Type B pancreatic cell (in vitro differentiated cells): ENCODE measurements around the gene CETP. TPM values are rescaled to one million over a fixed set of nuclear protein-coding genes. Genes with fewer than 3 reads are reported as not detected.
"Not testable (repeated sequence)": the region's sequence is repeated elsewhere in the genome, so short reads cannot be mapped to it uniquely, and the experiment has no call there.

Source experiments
- DNase-seq: peaks from one replicate; pipeline ENCODE4 v3.0.0; 2021; ENCODE audit warnings: mixed read lengths; ENCODE audit not compliant: unreplicated experiment; ENCODE audit errors: extremely low spot score
- H3K27ac Mint-ChIP-seq: 2 replicates; pipeline ENCODE4 v1.8.0; 2021; ENCODE audit warnings: mild to moderate bottlenecking, mixed read lengths
- H3K27me3 Mint-ChIP-seq: 2 replicates; pipeline ENCODE4 v1.8.0; 2021; ENCODE audit warnings: mixed read lengths
- H3K36me3 Mint-ChIP-seq: 2 replicates; pipeline ENCODE4 v1.8.0; 2021; ENCODE audit warnings: mixed read lengths
- H3K4me1 Mint-ChIP-seq: one replicate; pipeline ENCODE4 v1.8.0; 2021; ENCODE audit warnings: mixed read lengths; ENCODE audit not compliant: unreplicated experiment
- H3K4me3 Mint-ChIP-seq: 2 replicates; pipeline ENCODE4 v1.8.0; 2021; ENCODE audit warnings: mild to moderate bottlenecking, mixed read lengths
- H3K9me3 Mint-ChIP-seq: 2 replicates; pipeline ENCODE4 v1.8.0; 2021; ENCODE audit warnings: mixed read lengths
- total RNA-seq: library from RNA; stranded (reverse); gene quantifications from 2 replicates; pipeline ENCODE4 v1.2.1, GENCODE V29; 2021; ENCODE audit warnings: low replicate concordance
- TF ChIP-seq, protein P1 (sequence below): fragments of 200-600 bp; sonication (generic); conservative IDR thresholded peaks from 2 replicates; pipeline ENCODE4 v1.5.0; 2021; ENCODE audit warnings: antibody characterized with exemption, mild to moderate bottlenecking

The CETP gene
- total RNA-seq, 1 donor from 2014 or later = not detected

DNA sequence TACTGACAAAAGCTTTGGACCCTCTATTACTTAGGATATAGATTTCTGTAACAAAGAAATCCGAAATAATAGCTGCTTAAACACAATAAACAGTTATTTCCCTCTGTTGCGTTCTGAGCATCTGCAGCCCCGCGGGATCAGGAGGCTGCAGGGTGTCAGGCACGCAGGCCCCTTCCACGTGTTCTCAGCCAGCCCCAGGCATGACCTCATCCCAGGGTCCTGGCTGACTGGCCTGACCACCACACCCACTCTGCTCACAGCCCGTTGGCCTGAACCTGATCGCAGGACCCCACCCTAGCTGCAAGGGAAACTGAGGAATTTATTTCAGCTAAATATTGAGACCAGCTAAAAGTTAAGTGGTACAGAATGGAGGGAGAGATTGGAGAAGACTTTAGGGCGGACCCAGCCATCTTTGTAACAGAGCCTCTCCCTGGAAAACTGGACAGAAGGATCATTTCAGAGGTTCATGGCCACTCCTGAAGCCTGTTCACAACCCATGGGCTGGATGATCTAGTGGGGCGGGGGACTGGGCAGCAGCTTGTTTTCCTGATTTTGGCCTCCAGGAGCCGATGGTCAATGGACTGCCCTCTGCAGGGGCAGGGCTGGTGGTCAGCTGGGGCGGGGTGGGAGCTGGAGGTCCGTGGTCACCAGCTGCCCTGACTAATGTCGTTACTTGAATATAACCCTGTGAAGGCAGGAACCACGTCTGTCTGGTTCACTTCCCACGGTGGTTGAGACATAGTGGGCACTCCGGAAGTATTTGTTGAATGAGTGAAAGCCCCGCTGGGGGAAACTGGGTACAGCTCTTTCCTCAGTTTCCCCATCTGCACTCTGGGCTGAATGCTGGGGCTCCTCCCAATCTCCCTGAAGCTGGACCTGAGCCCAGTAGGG is 10.9 kb downstream of the CETP start:
- no peaks in the 10 kb centered on the region for H3K4me1 Mint-ChIP-seq
- TF ChIP-seq, protein P1, sequence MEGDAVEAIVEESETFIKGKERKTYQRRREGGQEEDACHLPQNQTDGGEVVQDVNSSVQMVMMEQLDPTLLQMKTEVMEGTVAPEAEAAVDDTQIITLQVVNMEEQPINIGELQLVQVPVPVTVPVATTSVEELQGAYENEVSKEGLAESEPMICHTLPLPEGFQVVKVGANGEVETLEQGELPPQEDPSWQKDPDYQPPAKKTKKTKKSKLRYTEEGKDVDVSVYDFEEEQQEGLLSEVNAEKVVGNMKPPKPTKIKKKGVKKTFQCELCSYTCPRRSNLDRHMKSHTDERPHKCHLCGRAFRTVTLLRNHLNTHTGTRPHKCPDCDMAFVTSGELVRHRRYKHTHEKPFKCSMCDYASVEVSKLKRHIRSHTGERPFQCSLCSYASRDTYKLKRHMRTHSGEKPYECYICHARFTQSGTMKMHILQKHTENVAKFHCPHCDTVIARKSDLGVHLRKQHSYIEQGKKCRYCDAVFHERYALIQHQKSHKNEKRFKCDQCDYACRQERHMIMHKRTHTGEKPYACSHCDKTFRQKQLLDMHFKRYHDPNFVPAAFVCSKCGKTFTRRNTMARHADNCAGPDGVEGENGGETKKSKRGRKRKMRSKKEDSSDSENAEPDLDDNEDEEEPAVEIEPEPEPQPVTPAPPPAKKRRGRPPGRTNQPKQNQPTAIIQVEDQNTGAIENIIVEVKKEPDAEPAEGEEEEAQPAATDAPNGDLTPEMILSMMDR = no peak
- H3K4me3 Mint-ChIP-seq = no peak overlapping the region
- no peaks in the 10 kb centered on the region for H3K9me3 Mint-ChIP-seq
- peaks cover 10% of the 10 kb centered on the region for H3K27me3 Mint-ChIP-seq
- no peaks in the 10 kb centered on the region for H3K36me3 Mint-ChIP-seq
- no peak for DNase-seq
- no peak overlapping the region for H3K27ac Mint-ChIP-seq

DNA sequence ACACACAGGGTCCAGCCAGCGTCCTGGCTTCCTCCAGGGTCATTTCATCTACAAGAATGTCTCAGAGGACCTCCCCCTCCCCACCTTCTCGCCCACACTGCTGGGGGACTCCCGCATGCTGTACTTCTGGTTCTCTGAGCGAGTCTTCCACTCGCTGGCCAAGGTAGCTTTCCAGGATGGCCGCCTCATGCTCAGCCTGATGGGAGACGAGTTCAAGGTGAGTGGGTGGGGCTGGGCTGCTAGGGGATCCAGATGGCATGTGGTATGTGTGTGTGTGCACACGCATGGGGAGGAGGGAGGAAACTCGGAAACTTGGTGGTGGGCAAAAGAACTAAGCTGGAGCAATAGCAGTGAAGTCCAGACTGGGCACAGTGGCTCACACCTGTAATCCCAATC is 11.5 kb downstream of the CETP start:
- Mint-ChIP-seq H3K9me3 (no peaks in the 10 kb centered on the region), H3K36me3 (no peaks in the 10 kb centered on the region), H3K4me3 (no peak overlapping the region), H3K4me1 (no peaks in the 10 kb centered on the region), H3K27me3 (peaks cover 10% of the 10 kb centered on the region), H3K27ac (no peak overlapping the region)
- TF ChIP-seq, protein P1 = no peak
- no peak for DNase-seq

- H3K27ac Mint-ChIP-seq, H3K9me3 Mint-ChIP-seq, DNase-seq, H3K4me1 Mint-ChIP-seq, H3K36me3 Mint-ChIP-seq, H3K4me3 Mint-ChIP-seq: not testable (repeated sequence)
- H3K27me3 Mint-ChIP-seq = peaks cover 10% of the 10 kb centered on the region
Observed at GRCh38 chr16:56973899-56974298, 12.1 kb downstream of the CETP start.

- Mint-ChIP-seq H3K4me1 (no peaks in the 10 kb centered on the region), H3K4me3 (no peak overlapping the region), H3K27ac (no peak overlapping the region), H3K9me3 (no peaks in the 10 kb centered on the region), H3K36me3 (no peaks in the 10 kb centered on the region), H3K27me3 (peaks cover 10% of the 10 kb centered on the region)
- TF ChIP-seq, protein P1 = no peak
- DNase-seq = no peak
Observed at GRCh38 chr16:56974549-56975300, 13.0 kb downstream of the CETP start.

DNA sequence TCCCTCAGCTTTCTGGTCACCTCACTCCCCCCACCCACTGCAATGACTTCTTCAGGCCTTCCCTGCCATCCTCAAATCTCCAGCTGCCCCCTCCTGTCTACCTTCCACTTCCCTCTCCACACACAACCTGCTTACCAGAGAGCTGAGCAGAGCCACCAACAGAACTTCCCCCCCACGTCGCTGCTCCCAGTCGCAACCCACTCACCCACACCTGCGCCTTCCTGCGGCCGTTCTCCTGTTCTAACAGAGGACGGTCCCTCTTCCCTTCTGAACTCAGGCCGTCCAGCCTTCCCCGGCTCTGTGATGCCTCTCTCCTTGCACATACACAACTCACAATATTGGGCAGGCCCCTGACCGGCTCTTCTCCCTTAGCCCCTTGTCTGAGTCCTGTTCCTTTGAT is 14.0 kb downstream of the CETP start:
- Mint-ChIP-seq H3K36me3 (no peaks in the 10 kb centered on the region), H3K27me3 (peaks cover 10% of the 10 kb centered on the region), H3K9me3 (no peaks in the 10 kb centered on the region), H3K4me3 (no peak overlapping the region), H3K4me1 (no peaks in the 10 kb centered on the region), H3K27ac (no peak overlapping the region)
- TF ChIP-seq, protein P1 = no peak
- no peak for DNase-seq

DNA sequence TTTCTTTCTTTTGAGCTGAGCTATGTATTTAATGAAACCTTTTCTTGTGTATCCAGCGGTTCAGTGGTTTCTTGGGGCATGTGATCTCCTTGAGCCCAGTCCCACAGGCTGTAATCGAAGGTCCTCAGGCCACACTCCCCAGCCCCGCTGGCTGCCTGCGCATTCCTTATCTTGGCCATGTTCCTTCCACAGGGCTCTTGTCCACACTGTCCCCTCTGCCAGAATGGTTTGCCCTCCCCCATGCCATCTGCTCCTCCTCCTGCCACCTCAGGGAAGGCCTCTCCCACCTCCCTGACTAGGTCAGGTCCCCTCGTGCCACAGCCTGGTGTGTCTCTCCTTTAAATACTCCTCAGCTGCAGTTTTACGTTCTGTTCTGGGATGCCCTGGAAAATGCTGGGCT is 15.5 kb downstream of the CETP start:
- peaks cover 3% of the 10 kb centered on the region for H3K4me1 Mint-ChIP-seq
- H3K27me3 Mint-ChIP-seq = peaks cover 11% of the 10 kb centered on the region
- TF ChIP-seq, protein P1 = no peak
- no peaks in the 10 kb centered on the region for H3K9me3 Mint-ChIP-seq
- no peaks in the 10 kb centered on the region for H3K36me3 Mint-ChIP-seq
- no peak for DNase-seq
- H3K27ac Mint-ChIP-seq = no peak overlapping the region
- no peak overlapping the region for H3K4me3 Mint-ChIP-seq
